GM18520 (cell line): ENCODE data around the gene SLC7A6.

Experiments
- ATAC-seq: cut with Tn5 transposase; IDR thresholded peaks from one replicate; pipeline ENCODE4 v1.9.1; 2021; ENCODE audit not compliant: unreplicated experiment

The SLC7A6 gene

GRCh38 chr16:68339214-68339613, 74.9 kb downstream of the SLC7A6 start:
- ATAC-seq: no peak

- no peak for ATAC-seq
Observed at GRCh38 chr16:68342620-68343019, 78.3 kb downstream of the SLC7A6 start.

- ATAC-seq: no peak
Observed at GRCh38 chr16:68343137-68343536, 78.8 kb downstream of the SLC7A6 start.

GRCh38 chr16:68344252-68344651, 79.9 kb downstream of the SLC7A6 start:
- ATAC-seq: no peak

GRCh38 chr16:68345351-68345810, 81.1 kb downstream of the SLC7A6 start:
- ATAC-seq: no peak

- ATAC-seq: no peak
Observed at GRCh38 chr16:68345958-68346635, 81.8 kb downstream of the SLC7A6 start.

- no peak for ATAC-seq
Observed at GRCh38 chr16:68346892-68347480, 82.7 kb downstream of the SLC7A6 start.

GRCh38 chr16:68347605-68348004, 83.3 kb downstream of the SLC7A6 start:
- ATAC-seq: no peak

GRCh38 chr16:68348639-68349445, 84.5 kb downstream of the SLC7A6 start:
- ATAC-seq: no peak

GRCh38 chr16:68349838-68350410, 85.6 kb downstream of the SLC7A6 start:
- ATAC-seq: no peak

- ATAC-seq: no peak
Observed at GRCh38 chr16:68350813-68351350, 86.6 kb downstream of the SLC7A6 start.
